ENCODE measurements around the gene FRMD1. TPM values are rescaled to one million over a fixed set of nuclear protein-coding genes. Genes with fewer than 3 reads are reported as not detected.

FRMD1 gene
- polyA plus RNA-seq, 3 donors = not detected

DNA sequence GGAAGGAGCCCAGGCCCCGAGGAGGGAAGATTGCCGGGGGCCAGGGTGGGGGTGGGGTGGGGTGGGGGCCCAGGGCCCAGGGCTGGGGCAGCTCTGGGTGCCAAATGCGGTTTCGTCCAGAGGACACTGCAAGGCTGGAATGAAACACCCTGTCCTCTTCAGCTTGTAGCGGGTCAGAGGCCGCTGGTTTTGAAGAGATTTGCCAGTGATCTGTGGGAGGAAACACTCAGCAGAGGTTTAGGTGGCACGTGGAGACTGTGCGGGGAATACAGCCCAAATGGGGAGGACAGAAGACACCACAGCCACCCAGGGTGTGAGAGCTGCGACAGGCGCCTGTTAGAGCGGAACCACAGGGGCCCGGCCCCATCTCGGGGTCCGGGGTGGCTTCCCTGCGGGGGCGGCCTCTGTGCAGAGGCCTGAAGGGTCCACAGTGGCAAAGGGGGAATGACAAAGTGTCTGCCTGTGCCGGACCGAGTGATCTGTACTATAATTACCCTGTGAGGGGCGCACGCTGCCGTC lies 29.2 kb downstream of the FRMD1 start:
- peak overlapping the region in 1 of 7 donors; percentile 65 for H3K27ac Mint-ChIP-seq
- H3K9me3 ChIP-seq (replicated peaks in 1 of 2; ENCODE audit: control insufficient read depth in 1 of 2, insufficient read depth in 1 of 2, low read length in 2 of 2) = peaks cover 0 to 7% of the 10 kb centered on the region in 2 donors
- peaks cover 0 to 4% (median 2%) of the 10 kb centered on the region in 7 donors for H3K9me3 Mint-ChIP-seq
- H3K4me1 ChIP-seq (ENCODE audit: control insufficient read depth in 1 of 2, insufficient read depth in 2 of 2, low read length in 2 of 2) = no peaks in the 10 kb centered on the region
- H3K27me3 ChIP-seq (ENCODE audit: control insufficient read depth in 2 of 2, insufficient read depth in 2 of 2, low read length in 2 of 2) = no peaks in the 10 kb centered on the region
- no peak overlapping the region for H3K9ac ChIP-seq (ENCODE audit: insufficient read depth, low read length, poor library complexity, severe bottlenecking)
- no peak for DNase-seq
- TF ChIP-seq, protein P1, sequence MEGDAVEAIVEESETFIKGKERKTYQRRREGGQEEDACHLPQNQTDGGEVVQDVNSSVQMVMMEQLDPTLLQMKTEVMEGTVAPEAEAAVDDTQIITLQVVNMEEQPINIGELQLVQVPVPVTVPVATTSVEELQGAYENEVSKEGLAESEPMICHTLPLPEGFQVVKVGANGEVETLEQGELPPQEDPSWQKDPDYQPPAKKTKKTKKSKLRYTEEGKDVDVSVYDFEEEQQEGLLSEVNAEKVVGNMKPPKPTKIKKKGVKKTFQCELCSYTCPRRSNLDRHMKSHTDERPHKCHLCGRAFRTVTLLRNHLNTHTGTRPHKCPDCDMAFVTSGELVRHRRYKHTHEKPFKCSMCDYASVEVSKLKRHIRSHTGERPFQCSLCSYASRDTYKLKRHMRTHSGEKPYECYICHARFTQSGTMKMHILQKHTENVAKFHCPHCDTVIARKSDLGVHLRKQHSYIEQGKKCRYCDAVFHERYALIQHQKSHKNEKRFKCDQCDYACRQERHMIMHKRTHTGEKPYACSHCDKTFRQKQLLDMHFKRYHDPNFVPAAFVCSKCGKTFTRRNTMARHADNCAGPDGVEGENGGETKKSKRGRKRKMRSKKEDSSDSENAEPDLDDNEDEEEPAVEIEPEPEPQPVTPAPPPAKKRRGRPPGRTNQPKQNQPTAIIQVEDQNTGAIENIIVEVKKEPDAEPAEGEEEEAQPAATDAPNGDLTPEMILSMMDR (IDR thresholded peaks at IDR 0.05) = no peak
- H2AFZ ChIP-seq (ENCODE audit: insufficient read depth, low read depth, low read length, poor library complexity, severe bottlenecking) = no peak overlapping the region
- H3K4me3 Mint-ChIP-seq = no peak overlapping the region
- no peak overlapping the region for H3K4me2 ChIP-seq (replicated peaks; ENCODE audit: extremely low read depth, low read length, poor library complexity, severe bottlenecking)
- no peaks in the 10 kb centered on the region for H4K20me1 ChIP-seq (ENCODE audit: insufficient read depth, low read length)
- H3K4me1 Mint-ChIP-seq = no peaks in the 10 kb centered on the region
- WGBS (ENCODE audit: insufficient coverage) = 94% methylated on average over 15 of the region's 21 CpGs
- H3K36me3 Mint-ChIP-seq = no peaks in the 10 kb centered on the region
- no peaks in the 10 kb centered on the region for H3K36me3 ChIP-seq (replicated peaks in 1 of 2; ENCODE audit: control insufficient read depth in 1 of 2, insufficient read depth in 2 of 2, low read length in 2 of 2)
- no peaks in the 10 kb centered on the region for H3K79me2 ChIP-seq (ENCODE audit: insufficient read depth, low read length)
- no peak overlapping the region for H3K27ac ChIP-seq (ENCODE audit: low read depth in 1 of 2, low read length in 2 of 2)
- peaks cover 0 to 4% (median 0%) of the 10 kb centered on the region in 3 donors for H3K27me3 Mint-ChIP-seq (ENCODE audit: low read depth in 3 of 3)
- intact Hi-C loops (cut with micrococcal nuclease) = no loop called here
- H3K4me3 ChIP-seq (replicated peaks in 1 of 3; ENCODE audit: low read depth in 2 of 3, low read length in 3 of 3) = no peak overlapping the region

DNA sequence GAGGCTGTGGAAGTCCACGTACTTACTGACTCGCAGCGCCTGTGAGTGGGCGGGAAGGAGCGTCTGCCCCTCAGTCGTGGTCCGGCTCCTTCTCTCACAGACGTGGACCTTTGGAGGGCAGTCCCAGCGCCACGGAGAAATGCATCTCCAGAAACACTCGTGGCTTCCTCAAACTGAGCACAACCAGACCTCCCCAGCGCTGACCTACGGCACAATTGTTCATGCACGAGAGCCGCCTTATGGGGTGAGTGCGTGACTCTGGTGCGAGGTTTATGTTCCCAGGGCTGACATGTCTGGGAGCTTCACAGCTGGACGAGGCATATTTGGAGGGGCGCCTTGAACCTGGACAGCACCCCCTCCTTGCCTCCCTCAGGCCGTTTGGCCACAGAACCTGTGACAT lies 29.7 kb downstream of the FRMD1 start:
- no peaks in the 10 kb centered on the region for H3K36me3 ChIP-seq (replicated peaks in 1 of 2; ENCODE audit: control insufficient read depth in 1 of 2, insufficient read depth in 2 of 2, low read length in 2 of 2)
- no peak overlapping the region for H3K4me2 ChIP-seq (replicated peaks; ENCODE audit: extremely low read depth, low read length, poor library complexity, severe bottlenecking)
- peaks cover 0 to 7% (median 3%) of the 10 kb centered on the region in 7 donors for H3K9me3 Mint-ChIP-seq
- H2AFZ ChIP-seq (ENCODE audit: insufficient read depth, low read depth, low read length, poor library complexity, severe bottlenecking) = no peak overlapping the region
- H3K4me1 Mint-ChIP-seq = no peaks in the 10 kb centered on the region
- H3K36me3 Mint-ChIP-seq = no peaks in the 10 kb centered on the region
- H3K4me3 ChIP-seq (replicated peaks in 1 of 3; ENCODE audit: low read depth in 2 of 3, low read length in 3 of 3) = no peak overlapping the region
- no peak overlapping the region for H3K27ac Mint-ChIP-seq
- intact Hi-C loops (cut with micrococcal nuclease) = no loop called here
- no peaks in the 10 kb centered on the region for H4K20me1 ChIP-seq (ENCODE audit: insufficient read depth, low read length)
- DNase-seq = no peak
- 87% methylated on average over 15 of the region's 20 CpGs for WGBS (ENCODE audit: insufficient coverage)
- H3K4me1 ChIP-seq (ENCODE audit: control insufficient read depth in 1 of 2, insufficient read depth in 2 of 2, low read length in 2 of 2) = no peaks in the 10 kb centered on the region
- no peak overlapping the region for H3K9ac ChIP-seq (ENCODE audit: insufficient read depth, low read length, poor library complexity, severe bottlenecking)
- TF ChIP-seq, protein P1 (IDR thresholded peaks at IDR 0.05) = no peak
- H3K27me3 ChIP-seq (ENCODE audit: control insufficient read depth in 2 of 2, insufficient read depth in 2 of 2, low read length in 2 of 2) = no peaks in the 10 kb centered on the region
- peaks cover 0 to 12% of the 10 kb centered on the region in 2 donors for H3K9me3 ChIP-seq (replicated peaks in 1 of 2; ENCODE audit: control insufficient read depth in 1 of 2, insufficient read depth in 1 of 2, low read length in 2 of 2)
- peaks cover 0 to 5% (median 0%) of the 10 kb centered on the region in 3 donors for H3K27me3 Mint-ChIP-seq (ENCODE audit: low read depth in 3 of 3)
- H3K27ac ChIP-seq (ENCODE audit: low read depth in 1 of 2, low read length in 2 of 2) = no peak overlapping the region
- H3K4me3 Mint-ChIP-seq = no peak overlapping the region
- no peaks in the 10 kb centered on the region for H3K79me2 ChIP-seq (ENCODE audit: insufficient read depth, low read length)

Measured in CD14-positive monocyte (primary cell).